Measurements from ENCODE around the gene ELK3.

The ELK3 gene

GRCh38 chr12:96208801-96209549, 14.8 kb downstream of the ELK3 start:
- no peak for DNase-seq (ENCODE audit: low read depth, low spot score)
- no peak overlapping the region for H3K27ac ChIP-seq

- DNase-seq (ENCODE audit: low read depth, low spot score): no peak
- H3K27ac ChIP-seq: peak overlapping the region; percentile 100
Observed at GRCh38 chr12:96210376-96211055, 16.3 kb downstream of the ELK3 start.

- DNase-seq (ENCODE audit: low read depth, low spot score): no peak
- peak overlapping the region; percentile 100 for H3K27ac ChIP-seq
Observed at GRCh38 chr12:96211988-96212387, 17.8 kb downstream of the ELK3 start.

GRCh38 chr12:96212456-96213375, 18.5 kb downstream of the ELK3 start:
- H3K27ac ChIP-seq: peak overlapping the region; percentile 100
- no peak for DNase-seq (ENCODE audit: low read depth, low spot score)

GRCh38 chr12:96213869-96214268, 19.7 kb downstream of the ELK3 start:
- peak overlapping the region; percentile 100 for H3K27ac ChIP-seq
- no peak for DNase-seq (ENCODE audit: low read depth, low spot score)

- DNase-seq (ENCODE audit: low read depth, low spot score): no peak
Observed at GRCh38 chr12:96215919-96216273, 21.7 kb downstream of the ELK3 start.

GRCh38 chr12:96218989-96219678, 25.0 kb downstream of the ELK3 start:
- DNase-seq (ENCODE audit: low read depth, low spot score): peak; percentile 57
- peak overlapping the region; percentile 100 for H3K27ac ChIP-seq

More at GRCh38 chr12:96215919-96216273, 21.7 kb downstream of the ELK3 start:
- peak overlapping the region; percentile 100 for H3K27ac ChIP-seq

DNA sequence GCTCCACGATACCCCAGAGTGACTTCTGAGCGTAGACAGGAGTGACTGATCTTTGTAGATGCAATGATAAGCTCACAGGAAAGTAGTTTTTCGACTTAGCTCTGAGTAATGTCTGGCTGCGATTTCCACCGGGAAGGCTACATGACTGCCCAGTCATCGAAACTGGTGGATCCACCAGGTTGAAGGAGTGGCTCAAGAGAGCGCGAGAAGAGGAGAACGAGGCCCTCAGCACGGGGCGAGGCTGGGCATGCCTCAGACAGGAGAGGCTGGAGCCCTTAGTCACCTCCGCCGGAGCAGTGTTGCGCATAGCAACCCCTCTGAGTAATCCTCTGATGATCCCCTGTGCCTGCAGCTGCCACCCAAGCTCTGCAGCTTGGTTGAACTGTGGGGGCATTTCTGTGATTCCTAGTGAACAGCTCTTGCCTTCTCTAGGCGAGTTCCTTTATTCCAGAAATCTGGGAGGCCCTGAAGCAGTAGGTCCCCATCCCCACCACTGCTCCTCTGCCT, 25.6 kb downstream of the ELK3 start:
- peak; percentile 99 for DNase-seq (ENCODE audit: low read depth, low spot score)
- H3K27ac ChIP-seq: peak overlapping the region; percentile 100

DNA sequence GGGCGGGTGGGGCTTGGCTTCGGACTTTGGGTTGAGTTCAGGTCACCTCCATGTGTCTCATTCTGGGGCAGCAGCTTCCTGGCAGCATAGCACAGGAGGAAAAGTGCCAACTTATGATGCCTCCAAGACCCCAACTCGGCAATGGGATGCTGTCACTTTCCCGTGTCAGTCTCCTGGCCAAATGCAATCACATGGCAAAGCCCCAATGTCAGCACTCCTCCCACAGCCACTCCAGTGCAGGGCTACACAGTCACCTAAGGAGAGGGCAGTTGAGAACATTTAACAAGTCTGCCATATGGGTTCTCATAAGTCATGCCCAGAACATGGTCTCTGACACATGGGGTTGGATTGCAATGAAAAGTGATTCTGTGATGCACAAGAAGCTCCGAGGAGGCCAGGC, 26.7 kb downstream of the ELK3 start:
- DNase-seq (ENCODE audit: low read depth, low spot score): peak; percentile 64
- H3K27ac ChIP-seq: peak overlapping the region; percentile 100

- peak overlapping the region; percentile 100 for H3K27ac ChIP-seq
- DNase-seq (ENCODE audit: low read depth, low spot score): no peak
Observed at GRCh38 chr12:96221391-96221790, 27.2 kb downstream of the ELK3 start.

- no peak overlapping the region for H3K27ac ChIP-seq
- DNase-seq (ENCODE audit: low read depth, low spot score): no peak
Observed at GRCh38 chr12:96223411-96224218, 29.4 kb downstream of the ELK3 start.

DNA sequence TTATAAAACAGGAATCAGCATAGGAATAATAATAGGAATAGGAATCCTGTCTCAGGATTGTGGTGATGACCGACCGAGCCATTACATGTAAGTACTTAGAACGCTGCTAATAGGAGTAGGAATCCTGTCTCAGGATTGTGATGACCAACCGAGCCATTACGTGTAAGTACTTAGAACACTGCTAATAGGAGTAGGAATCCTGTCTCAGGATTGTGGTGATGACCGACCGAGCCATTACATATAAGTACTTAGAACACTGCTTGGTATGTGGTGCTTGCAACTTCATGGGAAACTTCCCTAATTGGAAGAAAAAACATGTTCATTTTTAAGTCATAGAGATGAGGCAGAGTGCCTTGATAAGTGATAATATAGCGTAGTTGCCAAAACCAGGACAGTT, 30.0 kb downstream of the ELK3 start:
- no peak for DNase-seq (ENCODE audit: low read depth, low spot score)
- H3K27ac ChIP-seq: peak overlapping the region; percentile 26

DNA sequence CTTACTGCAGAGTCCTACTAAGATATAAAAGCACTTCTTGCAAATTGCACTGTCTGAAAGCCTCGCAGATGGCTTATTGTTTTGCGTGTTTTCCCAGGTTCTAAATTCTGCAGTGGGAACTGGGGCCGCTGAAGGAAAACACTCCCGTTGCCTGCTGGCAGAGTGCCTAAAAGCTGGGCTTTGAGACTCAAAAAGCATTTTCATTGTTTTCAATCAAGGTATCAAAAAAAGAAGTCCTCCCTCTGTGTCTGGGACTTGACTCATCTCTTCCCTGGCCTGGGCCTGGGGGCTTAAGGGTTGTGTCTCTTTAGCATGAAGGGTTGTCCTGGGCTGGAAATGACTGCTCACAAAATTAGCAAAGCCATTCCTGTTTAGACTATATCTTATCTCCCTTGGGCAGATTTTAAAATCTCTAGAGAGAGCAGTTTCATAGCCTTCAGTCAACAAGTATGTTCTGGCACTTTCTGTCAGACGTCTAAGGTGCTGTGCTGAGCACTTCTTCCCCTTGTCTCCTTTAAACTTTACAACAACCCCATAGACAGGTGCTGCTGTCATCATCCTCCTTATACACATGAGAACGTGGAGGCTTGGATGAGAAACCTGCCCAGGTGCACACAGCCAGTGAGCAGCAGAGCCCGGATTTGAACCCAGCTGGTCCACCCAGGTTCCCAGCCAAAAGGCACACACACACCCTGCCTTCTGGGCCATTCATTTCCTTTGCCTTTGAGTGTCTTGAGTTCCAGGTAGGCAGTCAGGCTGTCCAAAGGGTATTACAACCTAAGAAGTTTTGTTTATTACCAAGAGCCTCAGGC, 31.1 kb downstream of the ELK3 start:
- no peak for DNase-seq (ENCODE audit: low read depth, low spot score)

GRCh38 chr12:96225994-96226399, 31.8 kb downstream of the ELK3 start:
- peak overlapping the region; percentile 26 for H3K27ac ChIP-seq
- DNase-seq (ENCODE audit: low read depth, low spot score): no peak

More for the DNA sequence above, 31.1 kb downstream of the ELK3 start:
- peak overlapping the region; percentile 26 for H3K27ac ChIP-seq

DNA sequence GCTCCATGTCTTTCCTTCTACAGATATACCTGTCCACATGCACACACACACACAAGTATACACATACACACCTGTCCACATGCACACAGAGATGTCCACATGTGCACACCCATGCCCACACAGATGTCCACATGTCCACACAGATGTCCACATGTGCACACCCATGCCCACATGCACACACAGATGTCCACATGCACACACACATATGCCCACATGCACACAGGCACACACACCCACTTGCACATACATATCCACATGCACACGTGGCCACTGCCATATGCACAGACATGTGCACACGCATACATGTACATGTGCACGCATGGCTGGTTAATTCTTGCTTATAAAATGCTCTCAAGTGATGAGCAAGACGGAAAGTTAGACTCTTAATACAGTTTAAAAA, 32.2 kb downstream of the ELK3 start:
- peak overlapping the region; percentile 26 for H3K27ac ChIP-seq
- no peak for DNase-seq (ENCODE audit: low read depth, low spot score)

- H3K27ac ChIP-seq: no peak overlapping the region
- no peak for DNase-seq (ENCODE audit: low read depth, low spot score)
Observed at GRCh38 chr12:96226801-96227348, 32.7 kb downstream of the ELK3 start.

GRCh38 chr12:96227365-96228106, 33.4 kb downstream of the ELK3 start:
- no peak for DNase-seq (ENCODE audit: low read depth, low spot score)
- peak overlapping the region; percentile 54 for H3K27ac ChIP-seq

All from epithelial cell of prostate (primary cell).